ENCODE measurements around the gene ADRA2B. TPM values are rescaled to one million over a fixed set of nuclear protein-coding genes. Genes with fewer than 3 reads are reported as not detected.

The ADRA2B gene
- total and polyA plus RNA-seq, 2 donors (not counting 3 experiments of a cell fraction or from before 2014, with no cell fraction given) = not detected

DNA sequence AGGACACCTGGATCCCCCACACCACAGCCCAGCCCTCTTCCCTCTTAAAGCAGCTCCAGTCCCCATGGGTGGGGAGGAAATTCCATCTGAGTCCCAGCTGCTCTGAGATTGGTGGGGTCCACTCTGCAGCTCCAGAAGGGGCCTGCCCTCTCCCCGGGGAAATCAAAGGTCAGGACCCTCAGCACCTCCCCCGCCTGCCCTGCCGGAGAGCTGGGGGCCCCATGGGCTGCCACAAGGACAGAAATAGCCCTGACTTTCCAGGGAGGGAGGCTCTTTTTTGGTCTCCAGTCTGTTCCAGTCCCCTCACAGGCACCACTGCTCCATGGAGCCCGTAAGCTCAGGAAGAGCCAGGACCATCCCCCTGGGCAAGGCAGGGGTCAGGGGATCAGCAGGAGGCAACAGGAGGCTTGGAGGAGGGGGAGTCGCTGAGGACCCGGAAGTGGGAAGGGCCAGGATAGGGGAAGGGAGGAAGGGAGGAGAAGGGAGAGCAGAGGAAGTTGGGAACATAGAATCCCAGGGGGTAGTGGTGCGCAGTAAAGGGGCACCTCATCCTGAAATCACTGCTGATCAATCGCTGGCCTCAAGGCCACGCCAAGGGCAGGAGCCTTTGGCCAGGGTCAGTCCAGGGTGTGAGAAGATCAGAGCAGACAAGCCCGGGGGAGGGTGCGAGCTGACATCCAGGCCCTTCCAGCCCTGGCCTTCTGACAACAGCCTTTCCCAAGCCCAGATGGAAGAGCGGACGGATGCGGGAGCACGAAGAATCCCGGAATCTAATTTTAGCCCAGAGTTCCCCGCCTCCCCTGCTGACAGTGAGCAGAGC, 7.6 kb downstream of the ADRA2B start:
- H3K4me1 ChIP-seq (ENCODE audit: control insufficient read depth, extremely low read depth, insufficient read depth, low read length) = no peaks in the 10 kb centered on the region
- no peaks in the 10 kb centered on the region for H4K20me1 ChIP-seq (replicated peaks; ENCODE audit: control insufficient read depth, extremely low read depth, insufficient read depth, low read length)
- H3K4me2 ChIP-seq (ENCODE audit: insufficient read depth, low read length) = no peak overlapping the region
- FAIRE-seq = no peak
- no peaks in the 10 kb centered on the region for H3K36me3 ChIP-seq (ENCODE audit: control insufficient read depth in 2 of 2, extremely low read depth in 1 of 2, insufficient read depth in 2 of 2, low read length in 2 of 2)
- no peaks in the 10 kb centered on the region for H3K9me1 ChIP-seq (replicated peaks; ENCODE audit: control insufficient read depth, extremely low read depth, insufficient read depth, low read length)
- ChIA-PET CTCF (interaction anchor here (1.2 to 2.7 kb wide), 4 partner anchors 8 to 86 kb away, joined by 3 to 18 read pairs (median 3); partner anchors contain the start of gene ADRA2B), POLR2A (no interaction called here)
- intact Hi-C loops (cut with micrococcal nuclease) (no loop called here), dilution Hi-C loops (cut with MboI; ENCODE audit: extremely low pct_ligation_motif_present, low sequenced_read_pairs) (no loop called here)
- DNase-seq (ENCODE audit: low read depth, low spot score) = no peak
- peaks cover 0 to 3% of the 10 kb centered on the region in 2 experiments for H3K27me3 ChIP-seq (ENCODE audit: control insufficient read depth in 2 of 2, insufficient read depth in 2 of 2, low read length in 2 of 2)
- H2AFZ ChIP-seq (ENCODE audit: low read depth, low read length) = no peak overlapping the region
- H3K27ac ChIP-seq (ENCODE audit: insufficient read depth, low read depth, low read length) = no peak overlapping the region
- no peaks in the 10 kb centered on the region for H3K9me3 ChIP-seq (replicated peaks; ENCODE audit: control insufficient read depth, insufficient read depth, low read length)
- H3K79me2 ChIP-seq (ENCODE audit: control insufficient read depth, insufficient read depth, low read length) = no peaks in the 10 kb centered on the region
- no peak overlapping the region for H3K4me3 ChIP-seq (replicated peaks in 1 of 3; ENCODE audit: insufficient read depth in 1 of 3, low read depth in 1 of 3, low read length in 3 of 3)
- BruUV-seq (replicated peaks) = no TSS peak
- TF ChIP-seq GATA2 (IDR thresholded peaks at IDR 0.05; ENCODE audit: insufficient read depth, insufficient read length, low read depth, low read length) = no peak
- TF ChIP-seq, protein P1, sequence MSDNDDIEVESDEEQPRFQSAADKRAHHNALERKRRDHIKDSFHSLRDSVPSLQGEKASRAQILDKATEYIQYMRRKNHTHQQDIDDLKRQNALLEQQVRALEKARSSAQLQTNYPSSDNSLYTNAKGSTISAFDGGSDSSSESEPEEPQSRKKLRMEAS (IDR thresholded peaks at IDR 0.05; ENCODE audit: insufficient read depth, insufficient read length) = no peak
- TF ChIP-seq JUN (IDR thresholded peaks at IDR 0.05; ENCODE audit: borderline replicate concordance, insufficient read depth, insufficient read length, low read depth) = no peak
- no peak for TF ChIP-seq MYC (IDR thresholded peaks at IDR 0.05; ENCODE audit: low read depth, low read length)
- TF ChIP-seq EZH2 (IDR thresholded peaks at IDR 0.05; ENCODE audit: borderline replicate concordance, low read depth, low read length, severe bottlenecking) = no peak
- TF ChIP-seq, protein P2, sequence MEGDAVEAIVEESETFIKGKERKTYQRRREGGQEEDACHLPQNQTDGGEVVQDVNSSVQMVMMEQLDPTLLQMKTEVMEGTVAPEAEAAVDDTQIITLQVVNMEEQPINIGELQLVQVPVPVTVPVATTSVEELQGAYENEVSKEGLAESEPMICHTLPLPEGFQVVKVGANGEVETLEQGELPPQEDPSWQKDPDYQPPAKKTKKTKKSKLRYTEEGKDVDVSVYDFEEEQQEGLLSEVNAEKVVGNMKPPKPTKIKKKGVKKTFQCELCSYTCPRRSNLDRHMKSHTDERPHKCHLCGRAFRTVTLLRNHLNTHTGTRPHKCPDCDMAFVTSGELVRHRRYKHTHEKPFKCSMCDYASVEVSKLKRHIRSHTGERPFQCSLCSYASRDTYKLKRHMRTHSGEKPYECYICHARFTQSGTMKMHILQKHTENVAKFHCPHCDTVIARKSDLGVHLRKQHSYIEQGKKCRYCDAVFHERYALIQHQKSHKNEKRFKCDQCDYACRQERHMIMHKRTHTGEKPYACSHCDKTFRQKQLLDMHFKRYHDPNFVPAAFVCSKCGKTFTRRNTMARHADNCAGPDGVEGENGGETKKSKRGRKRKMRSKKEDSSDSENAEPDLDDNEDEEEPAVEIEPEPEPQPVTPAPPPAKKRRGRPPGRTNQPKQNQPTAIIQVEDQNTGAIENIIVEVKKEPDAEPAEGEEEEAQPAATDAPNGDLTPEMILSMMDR (IDR thresholded peaks at IDR 0.05; ENCODE audit: extremely low read depth in 1 of 2, insufficient read depth in 1 of 2, low read depth in 1 of 2, low read length in 2 of 2) = no peak
- no peak for TF ChIP-seq POLR2AphosphoS5 (IDR thresholded peaks at IDR 0.05; ENCODE audit: insufficient read depth, low read depth, low read length)
- no peak for TF ChIP-seq POLR2A (IDR thresholded peaks at IDR 0.05; ENCODE audit: low read depth, low read length)
- no peak for TF ChIP-seq FOS (IDR thresholded peaks at IDR 0.05; ENCODE audit: borderline replicate concordance, insufficient read depth, low read length)
- no peak overlapping the region for H3K9ac ChIP-seq (replicated peaks; ENCODE audit: extremely low read depth, insufficient read depth, low read length)

All from endothelial cell of umbilical vein (primary cell).